NCI-H748 (cell line): Measurements from ENCODE around the gene C3orf20.

ENCODE experiments used
- DNase-seq: peaks from one replicate; lab custom pipeline; 2025; ENCODE audit not compliant: unreplicated experiment; lab: John Stamatoyannopoulos, UW

C3orf20 gene

DNA sequence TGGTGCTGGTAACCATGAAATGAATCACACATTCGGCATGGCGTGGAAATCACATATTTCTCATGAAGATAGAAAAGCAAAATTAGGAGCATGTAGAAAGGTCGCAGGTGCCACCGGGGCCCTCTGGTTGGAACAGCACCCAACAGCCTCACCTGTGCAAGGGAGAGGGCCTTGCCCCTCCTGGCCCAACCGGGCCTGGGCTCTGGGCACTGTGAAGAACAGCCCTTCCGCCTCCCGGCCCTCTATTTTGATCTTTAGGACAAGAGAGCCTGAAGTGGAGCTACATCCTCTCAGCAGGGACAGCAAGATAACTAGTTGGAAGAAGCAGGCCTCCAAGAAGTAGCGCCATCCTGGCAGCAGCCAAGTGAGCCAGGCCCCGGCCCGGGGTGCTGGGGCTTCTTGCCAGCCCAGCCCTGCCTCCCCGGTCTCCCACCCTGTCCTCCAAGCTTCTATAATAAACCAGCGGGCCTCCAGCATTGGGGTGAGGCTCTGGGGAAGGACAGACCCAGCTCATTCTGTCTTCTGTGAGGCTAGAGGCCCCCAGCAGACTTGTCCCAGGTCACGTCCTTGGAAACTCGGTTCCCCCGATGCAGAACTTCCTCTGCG, 97.7 kb downstream of the C3orf20 start:
- DNase-seq, result no peak

DNA sequence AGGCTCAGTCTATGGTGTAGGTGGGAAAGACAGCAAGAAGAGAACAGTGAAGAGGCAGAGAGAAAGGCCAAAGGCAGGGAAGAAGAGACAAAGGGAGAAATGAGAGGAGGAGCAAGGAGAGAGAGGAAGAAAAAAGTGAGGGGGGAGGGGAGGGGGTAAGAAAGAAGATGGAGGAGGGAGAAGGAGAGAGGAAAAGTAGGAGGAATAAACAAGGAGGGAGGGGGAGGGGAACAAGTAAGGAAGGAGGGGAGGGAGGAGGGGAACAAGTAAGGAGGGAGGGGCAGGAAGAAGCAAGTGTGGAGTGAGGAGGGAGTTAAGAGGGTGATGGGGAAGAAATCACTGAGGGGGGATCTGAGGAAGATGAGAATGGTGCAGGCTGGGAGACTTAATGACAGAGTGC, 98.3 kb downstream of the C3orf20 start:
- DNase-seq, result no peak

- no peak for DNase-seq
These were observed 98.8 kb downstream of the C3orf20 start for GRCh38 chr3:14773691-14774128.

DNA sequence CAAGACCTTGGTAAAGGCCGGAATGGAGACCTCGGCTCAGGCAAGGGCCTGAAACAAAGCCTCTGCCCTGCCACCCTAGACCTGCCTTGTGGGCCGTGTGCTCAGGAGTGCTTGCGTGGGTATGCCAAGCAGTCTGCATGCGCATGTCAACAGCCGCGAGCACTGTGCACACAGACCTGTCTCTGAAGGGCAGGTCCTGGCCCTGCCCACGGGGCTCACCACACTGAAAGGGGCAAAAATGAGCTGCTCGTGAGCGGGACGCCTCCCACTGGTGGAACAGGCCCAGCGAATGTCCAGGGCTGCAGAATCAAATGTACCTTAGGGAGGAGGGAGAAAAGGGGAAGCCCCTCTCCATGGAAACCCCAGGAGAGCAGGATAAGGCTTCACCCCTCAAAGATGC, 99.5 kb downstream of the C3orf20 start:
- no peak for DNase-seq

DNA sequence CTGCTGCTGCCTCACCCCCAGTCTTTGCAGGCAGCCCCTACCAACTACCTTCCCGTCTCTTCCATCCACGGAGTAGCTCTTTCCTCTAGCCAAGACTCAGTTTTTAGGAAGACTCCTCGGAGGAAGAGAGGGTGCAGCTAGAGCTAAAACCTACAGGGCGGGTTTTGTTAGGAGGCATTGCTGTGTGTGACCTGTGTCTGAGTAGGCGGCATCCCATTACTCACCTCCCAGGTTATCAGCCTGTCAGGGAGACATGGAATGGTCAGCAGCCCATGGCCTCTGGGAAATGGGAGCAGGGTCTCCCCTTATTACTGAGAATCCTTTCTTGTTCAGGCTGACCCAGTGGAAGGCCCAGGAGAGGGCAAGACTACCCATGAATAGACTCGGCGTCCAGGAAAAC, 100.1 kb downstream of the C3orf20 start:
- no peak for DNase-seq

- no peak for DNase-seq
These were observed 100.6 kb downstream of the C3orf20 start for GRCh38 chr3:14775563-14775962.

GRCh38 chr3:14779069-14779685, 104.2 kb downstream of the C3orf20 start:
- no peak for DNase-seq

DNA sequence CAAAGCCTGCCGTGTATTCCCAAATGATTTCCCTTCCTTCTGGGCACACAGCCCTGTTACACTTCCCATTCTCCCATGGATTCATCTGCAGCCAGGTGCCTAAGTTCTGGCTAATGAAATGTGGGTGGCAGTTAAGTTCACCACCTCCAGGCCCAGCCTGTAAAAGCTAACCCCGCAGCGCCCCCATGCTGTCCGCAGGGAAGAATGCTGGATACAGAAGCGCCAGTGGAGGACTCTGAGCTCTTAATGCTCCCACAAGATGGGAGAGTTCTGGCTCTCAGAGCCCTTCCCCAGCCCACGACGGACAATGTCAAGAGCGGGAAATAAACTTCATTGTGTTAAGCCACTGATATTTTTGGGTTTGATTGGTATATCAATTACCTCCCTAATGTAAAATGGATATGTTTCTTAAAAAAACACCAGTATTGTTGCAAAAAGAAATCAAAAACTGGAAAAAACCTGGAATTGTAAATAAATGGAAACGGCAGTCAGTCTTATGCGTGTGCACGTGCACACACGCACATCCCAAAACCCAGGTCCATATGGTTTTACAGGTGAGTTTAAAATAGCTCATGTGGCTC, 106.1 kb downstream of the C3orf20 start:
- DNase-seq, result peak; percentile 65

DNA sequence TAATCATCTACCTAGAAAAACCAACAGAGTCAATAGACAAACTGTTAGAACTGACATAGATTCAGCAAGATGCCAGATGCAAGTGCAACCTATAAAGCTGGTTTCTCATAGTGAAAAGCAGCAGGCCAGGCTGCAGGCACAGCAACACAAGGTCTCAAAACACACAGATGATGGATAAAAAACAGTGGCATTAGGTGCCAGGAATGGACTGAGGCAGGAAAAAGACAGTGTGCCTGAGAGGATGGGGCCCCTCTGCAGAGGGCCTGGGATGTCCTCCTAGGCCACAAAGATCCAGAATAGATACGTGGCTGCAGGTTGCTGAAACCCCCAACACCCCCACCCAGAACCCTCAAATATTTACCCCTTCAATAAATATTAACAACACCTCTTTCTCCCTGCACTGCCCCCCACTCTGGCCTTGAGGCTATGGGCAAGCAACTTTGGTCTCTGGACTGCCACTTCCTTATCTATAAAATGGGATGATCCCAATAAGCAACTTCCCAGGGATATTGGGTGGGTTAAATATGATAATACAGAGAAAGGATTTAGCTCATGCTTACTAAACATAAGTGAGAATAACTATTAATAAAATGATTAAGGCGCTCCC, 108.6 kb downstream of the C3orf20 start:
- DNase-seq, result no peak

GRCh38 chr3:14784087-14784681, 109.2 kb downstream of the C3orf20 start:
- peak; percentile 17 for DNase-seq

DNA sequence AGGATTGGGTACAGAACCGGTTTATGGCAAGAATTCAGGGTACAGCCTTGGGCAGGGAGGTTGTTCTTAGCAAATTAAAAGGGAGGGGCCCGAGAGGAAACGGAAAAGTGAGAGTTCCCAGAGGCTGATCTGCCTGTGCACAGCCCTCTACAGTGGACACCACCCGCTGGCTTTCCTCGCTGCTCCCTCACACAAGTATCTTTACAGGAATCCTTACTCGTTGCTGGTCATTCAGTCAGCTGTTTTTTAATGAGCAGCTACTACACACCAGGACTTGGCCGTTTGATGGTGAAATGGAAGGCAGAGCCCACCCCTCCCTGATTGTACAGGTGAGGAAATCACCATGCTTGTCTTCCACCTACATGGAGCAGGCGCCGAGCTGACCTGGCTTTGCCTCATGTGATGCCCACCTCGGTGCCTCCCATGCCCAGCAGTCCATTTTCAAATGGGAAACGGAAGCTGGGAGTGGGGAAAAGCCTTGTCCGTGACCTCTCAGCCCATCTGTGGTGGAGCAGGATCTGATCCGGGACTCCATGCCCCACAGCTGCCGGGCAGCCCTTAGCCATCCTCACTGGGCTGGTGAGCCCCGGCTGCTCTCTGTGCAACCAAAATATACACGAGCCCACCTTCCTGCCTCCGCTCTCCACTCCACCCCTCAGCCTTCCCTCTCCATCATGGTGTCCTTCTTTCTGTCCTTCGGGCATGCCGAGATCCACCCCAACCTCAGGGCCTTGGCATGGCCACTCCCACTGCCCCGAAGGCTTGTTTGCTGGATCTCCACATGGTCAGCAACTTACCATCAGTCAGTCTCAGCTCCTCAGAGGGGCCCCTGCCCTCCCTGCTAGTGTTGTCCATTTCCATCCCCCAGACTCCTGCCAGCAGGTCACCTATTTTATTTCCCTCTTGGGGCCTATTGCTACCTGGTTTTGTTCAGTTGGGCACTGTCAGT, 110.5 kb downstream of the C3orf20 start:
- no peak for DNase-seq

- DNase-seq, result no peak
These were observed 111.4 kb downstream of the C3orf20 start for GRCh38 chr3:14786369-14786768.

- peak; percentile 68 for DNase-seq
These were observed 112.7 kb downstream of the C3orf20 start for GRCh38 chr3:14787630-14788029.

GRCh38 chr3:14788644-14789043, 113.7 kb downstream of the C3orf20 start:
- DNase-seq, result no peak

GRCh38 chr3:14789221-14789620, 114.3 kb downstream of the C3orf20 start:
- no peak for DNase-seq

GRCh38 chr3:14789640-14790285, 114.8 kb downstream of the C3orf20 start:
- no peak for DNase-seq

DNA sequence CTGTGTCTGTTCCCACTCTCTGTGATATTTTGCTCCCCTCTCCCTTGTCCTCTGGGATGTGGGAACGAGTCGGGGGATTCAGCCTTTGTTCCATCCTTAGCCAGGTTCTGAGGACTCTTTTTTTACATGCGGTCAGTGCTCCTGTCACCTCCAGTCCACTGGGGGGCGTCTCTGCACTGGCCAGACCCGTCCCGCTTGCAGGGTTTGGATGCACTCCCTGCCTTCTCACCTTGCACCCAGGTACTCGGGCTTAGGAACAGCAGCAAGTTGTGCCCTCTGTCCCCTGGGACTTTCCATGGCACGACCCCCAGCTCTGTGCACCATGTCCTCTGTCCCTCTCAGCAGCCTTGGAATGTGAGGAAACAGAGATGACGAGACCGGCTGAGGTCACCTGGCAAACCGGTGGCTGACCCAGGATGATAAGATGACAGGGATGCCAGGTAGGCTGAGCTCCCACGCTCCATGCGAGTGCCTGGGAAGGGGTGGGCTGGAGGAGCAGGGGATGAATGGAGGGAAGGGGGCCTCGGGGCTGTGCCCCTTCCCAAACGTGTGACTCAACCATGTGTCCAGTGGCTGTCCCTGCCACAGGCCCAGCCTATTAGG, 116.5 kb downstream of the C3orf20 start:
- peak; percentile 40 for DNase-seq

DNA sequence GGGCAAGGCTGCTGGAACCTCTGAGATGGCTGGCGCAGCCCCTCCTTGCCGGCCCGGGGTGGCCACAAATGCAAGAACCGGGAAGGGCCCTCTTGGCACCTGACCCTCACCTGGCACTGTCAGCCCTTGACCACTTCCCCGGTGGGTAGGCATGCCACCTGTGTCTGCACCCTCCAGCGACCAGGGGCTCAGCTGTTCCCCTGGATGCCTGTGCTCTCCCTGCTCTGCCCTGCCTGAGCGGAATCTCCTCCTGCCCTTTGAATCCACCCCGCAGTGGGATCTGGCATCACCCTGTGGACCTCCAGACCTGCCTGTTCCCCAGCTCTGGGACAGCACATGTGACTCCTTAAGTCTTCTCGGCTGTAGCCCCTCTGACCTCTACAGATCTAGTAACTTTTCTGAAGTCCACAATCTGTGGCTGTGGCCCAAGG, 117.8 kb downstream of the C3orf20 start:
- DNase-seq, result no peak

GRCh38 chr3:14793126-14793857, 118.4 kb downstream of the C3orf20 start:
- no peak for DNase-seq
